KG1 (cell line): Measurements from ENCODE around the gene DOCK4.

Source experiments
- DNase-seq: peaks from one replicate; lab custom pipeline; 2025; lab: John Stamatoyannopoulos, UW

Gene DOCK4

GRCh38 chr7:112053737-112054069 is 152.5 kb downstream of the DOCK4 start:
- no peak for DNase-seq

- no peak for DNase-seq
Observed at GRCh38 chr7:112052993-112053736, 153.0 kb downstream of the DOCK4 start.

GRCh38 chr7:112052498-112052897 is 153.7 kb downstream of the DOCK4 start:
- no peak for DNase-seq

- DNase-seq: no peak
Observed at GRCh38 chr7:112050250-112050881, 155.8 kb downstream of the DOCK4 start.

- DNase-seq: no peak
Observed at GRCh38 chr7:112049555-112050249, 156.5 kb downstream of the DOCK4 start.

GRCh38 chr7:112047421-112047820 is 158.8 kb downstream of the DOCK4 start:
- DNase-seq: no peak

GRCh38 chr7:112045222-112045621 is 161.0 kb downstream of the DOCK4 start:
- DNase-seq: no peak

GRCh38 chr7:112042631-112043030 is 163.6 kb downstream of the DOCK4 start:
- no peak for DNase-seq

- DNase-seq: no peak
Observed at GRCh38 chr7:112038353-112038752, 167.8 kb downstream of the DOCK4 start.

- DNase-seq: no peak
Observed at GRCh38 chr7:112036071-112036470, 170.1 kb downstream of the DOCK4 start.

- no peak for DNase-seq
Observed at GRCh38 chr7:112031689-112032088, 174.5 kb downstream of the DOCK4 start.

- no peak for DNase-seq
Observed at GRCh38 chr7:112025556-112025955, 180.6 kb downstream of the DOCK4 start.

GRCh38 chr7:112023786-112024185 is 182.4 kb downstream of the DOCK4 start:
- no peak for DNase-seq

GRCh38 chr7:112023282-112023681 is 182.9 kb downstream of the DOCK4 start:
- no peak for DNase-seq

- DNase-seq: no peak
Observed at GRCh38 chr7:112022128-112022527, 184.1 kb downstream of the DOCK4 start.

GRCh38 chr7:112021379-112022044 is 184.7 kb downstream of the DOCK4 start:
- no peak for DNase-seq

- DNase-seq: no peak
Observed at GRCh38 chr7:112020800-112021199, 185.4 kb downstream of the DOCK4 start.

GRCh38 chr7:112019932-112020331 is 186.3 kb downstream of the DOCK4 start:
- no peak for DNase-seq

- no peak for DNase-seq
Observed at GRCh38 chr7:112018305-112019030, 187.7 kb downstream of the DOCK4 start.

GRCh38 chr7:112015146-112015545 is 191.1 kb downstream of the DOCK4 start:
- no peak for DNase-seq

- DNase-seq: no peak
Observed at GRCh38 chr7:112014347-112014746, 191.9 kb downstream of the DOCK4 start.

GRCh38 chr7:112013274-112013673 is 192.9 kb downstream of the DOCK4 start:
- no peak for DNase-seq
